Measurements from ENCODE around the gene AURKA.
"Not testable (repeated sequence)": the region's sequence is repeated elsewhere in the genome, so short reads cannot be mapped to it uniquely, and the experiment has no call there.

- not testable (repeated sequence) for TF ChIP-seq ATF3 (IDR thresholded peaks at IDR 0.05; ENCODE audit: insufficient read depth, low read depth, low read length); CEBPB (IDR thresholded peaks at IDR 0.05; ENCODE audit: low read depth, low read length); POLR2A (IDR thresholded peaks at IDR 0.05; ENCODE audit: control extremely low read depth in 1 of 2, low read depth in 2 of 2, low read length in 2 of 2); EZH2 (IDR thresholded peaks at IDR 0.05; ENCODE audit: low read depth, low read length, severe bottlenecking); MAX (IDR thresholded peaks at IDR 0.05); EP300 (IDR thresholded peaks at IDR 0.05; ENCODE audit: borderline replicate concordance in 1 of 2, low read depth in 2 of 2, low read length in 2 of 2); KDM5A (IDR thresholded peaks at IDR 0.05; ENCODE audit: low read length)
- TF ChIP-seq, protein P1, sequence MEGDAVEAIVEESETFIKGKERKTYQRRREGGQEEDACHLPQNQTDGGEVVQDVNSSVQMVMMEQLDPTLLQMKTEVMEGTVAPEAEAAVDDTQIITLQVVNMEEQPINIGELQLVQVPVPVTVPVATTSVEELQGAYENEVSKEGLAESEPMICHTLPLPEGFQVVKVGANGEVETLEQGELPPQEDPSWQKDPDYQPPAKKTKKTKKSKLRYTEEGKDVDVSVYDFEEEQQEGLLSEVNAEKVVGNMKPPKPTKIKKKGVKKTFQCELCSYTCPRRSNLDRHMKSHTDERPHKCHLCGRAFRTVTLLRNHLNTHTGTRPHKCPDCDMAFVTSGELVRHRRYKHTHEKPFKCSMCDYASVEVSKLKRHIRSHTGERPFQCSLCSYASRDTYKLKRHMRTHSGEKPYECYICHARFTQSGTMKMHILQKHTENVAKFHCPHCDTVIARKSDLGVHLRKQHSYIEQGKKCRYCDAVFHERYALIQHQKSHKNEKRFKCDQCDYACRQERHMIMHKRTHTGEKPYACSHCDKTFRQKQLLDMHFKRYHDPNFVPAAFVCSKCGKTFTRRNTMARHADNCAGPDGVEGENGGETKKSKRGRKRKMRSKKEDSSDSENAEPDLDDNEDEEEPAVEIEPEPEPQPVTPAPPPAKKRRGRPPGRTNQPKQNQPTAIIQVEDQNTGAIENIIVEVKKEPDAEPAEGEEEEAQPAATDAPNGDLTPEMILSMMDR (IDR thresholded peaks at IDR 0.05; ENCODE audit: control extremely low read depth in 1 of 3, insufficient read depth in 1 of 3, low read depth in 1 of 3, low read length in 3 of 3): not testable (repeated sequence)
Measured at GRCh38 chr20:56411287-56411686, 19.3 kb upstream of the AURKA start.

All from H1 (cell line).